Skin of body (tissue), 3 donors: Measurements from ENCODE around the gene PRPSAP1. TPM values are rescaled to one million over a fixed set of nuclear protein-coding genes. Genes with fewer than 3 reads are reported as not detected.

Source experiments
- DNase-seq: peaks from one replicate; lab custom pipeline; 2025; lab: John Stamatoyannopoulos, UW
- small RNA-seq: library from RNA; depleted of rRNA; stranded (forward); fragments of <200 nt; gene quantifications from one replicate; pipeline ENCODE3, GENCODE V24; 2014; ENCODE audit warnings: low replicate concordance
- total RNA-seq: library from RNA; depleted of rRNA; stranded (reverse); fragments of >200 nt; gene quantifications from one replicate; pipeline ENCODE4 v1.2.3, GENCODE V29; 2014

The PRPSAP1 gene
- total RNA-seq, 1 donor from 2014 or later = 53.7 TPM

DNA sequence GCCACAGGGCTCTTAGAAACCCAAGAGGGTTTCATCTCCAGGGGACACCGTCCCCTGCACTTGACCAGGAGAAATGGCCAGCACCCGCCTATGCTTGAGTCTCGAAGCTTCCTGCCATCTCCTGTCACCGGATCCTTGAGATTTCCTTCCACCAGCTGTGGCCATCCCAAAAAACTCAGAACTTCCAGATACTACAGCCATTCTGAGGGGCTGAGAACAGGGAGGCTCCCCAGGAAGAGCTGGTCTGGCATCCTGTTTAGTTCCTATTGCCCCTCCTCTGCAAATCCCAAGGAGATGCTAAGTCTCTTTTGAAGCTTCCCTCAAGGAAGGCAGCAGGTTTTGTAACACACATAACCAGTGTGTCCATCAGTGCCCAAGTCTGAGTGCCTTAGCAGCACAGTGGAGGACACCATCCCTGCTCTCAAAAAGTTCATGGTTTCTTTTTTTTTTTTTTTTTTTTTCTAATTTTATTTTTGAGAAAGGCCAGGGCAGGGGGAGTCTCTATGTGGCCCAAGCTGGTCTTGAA is 86.6 kb downstream of the PRPSAP1 start:
- no peak for DNase-seq

DNA sequence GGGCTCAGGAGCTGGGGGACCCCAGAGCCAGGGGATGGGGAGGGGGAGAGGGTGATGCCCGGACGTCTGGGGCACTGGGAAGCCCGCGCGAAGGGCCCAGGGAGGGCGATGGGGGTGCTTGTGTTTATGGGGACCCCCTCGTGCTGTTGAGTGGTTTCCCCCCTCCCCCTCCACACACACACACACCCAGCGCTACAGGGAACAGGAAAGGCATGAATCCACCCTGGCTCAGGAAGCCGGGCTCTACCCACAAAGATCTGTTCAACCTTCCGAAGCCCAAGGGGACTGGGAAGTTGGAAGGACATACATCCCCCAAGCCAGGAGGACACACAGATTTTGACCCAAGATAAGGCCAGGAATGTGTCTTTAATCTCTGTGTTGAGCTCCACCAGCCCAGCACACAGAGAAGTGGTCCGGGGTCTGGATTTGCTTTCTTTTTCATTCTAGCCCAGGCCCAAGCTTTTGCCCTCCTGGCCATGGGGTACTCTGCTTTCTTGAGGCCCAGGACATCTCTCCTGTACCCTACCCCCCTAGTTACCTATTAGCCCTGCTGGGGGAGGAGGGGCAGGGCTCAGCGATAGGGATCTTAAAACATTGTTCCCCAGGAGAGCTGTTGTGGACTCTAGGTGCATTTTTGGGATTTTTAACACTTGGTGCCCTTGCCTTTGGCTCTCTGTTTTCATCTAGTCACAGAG is 87.3 kb downstream of the PRPSAP1 start:
- DNase-seq = peak; percentile 29

DNA sequence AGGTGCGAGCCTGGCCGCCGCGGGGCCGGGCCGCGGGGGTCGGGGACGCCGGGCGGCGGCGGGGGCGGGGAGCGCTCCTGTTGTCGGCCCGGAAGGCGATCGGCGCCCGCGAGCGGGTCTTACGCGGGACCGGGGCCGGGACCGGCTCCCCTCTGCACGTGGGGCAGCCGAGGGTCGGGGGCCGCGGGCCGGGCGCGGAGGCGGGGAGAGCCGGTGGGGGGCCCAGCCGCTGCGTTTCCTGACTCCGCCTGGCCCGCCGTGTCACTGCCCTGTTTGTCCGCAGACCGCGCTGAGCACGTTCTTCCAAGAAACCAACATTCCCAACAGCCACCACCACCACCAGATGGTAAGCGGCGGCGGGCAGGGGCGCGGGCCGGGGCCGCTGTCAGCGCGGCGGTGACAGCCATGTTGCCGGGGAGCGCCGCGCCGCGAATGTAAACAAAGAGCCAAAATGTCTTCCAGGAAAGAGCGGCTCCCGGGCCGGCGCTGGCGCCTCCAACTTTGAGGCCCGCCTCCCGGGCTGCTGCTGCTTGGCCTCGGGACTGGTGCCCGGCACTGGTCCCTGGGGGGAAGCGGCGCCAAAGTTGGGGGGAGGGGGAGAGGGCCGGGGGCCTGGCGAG is 88.0 kb downstream of the PRPSAP1 start:
- no peak for DNase-seq

DNA sequence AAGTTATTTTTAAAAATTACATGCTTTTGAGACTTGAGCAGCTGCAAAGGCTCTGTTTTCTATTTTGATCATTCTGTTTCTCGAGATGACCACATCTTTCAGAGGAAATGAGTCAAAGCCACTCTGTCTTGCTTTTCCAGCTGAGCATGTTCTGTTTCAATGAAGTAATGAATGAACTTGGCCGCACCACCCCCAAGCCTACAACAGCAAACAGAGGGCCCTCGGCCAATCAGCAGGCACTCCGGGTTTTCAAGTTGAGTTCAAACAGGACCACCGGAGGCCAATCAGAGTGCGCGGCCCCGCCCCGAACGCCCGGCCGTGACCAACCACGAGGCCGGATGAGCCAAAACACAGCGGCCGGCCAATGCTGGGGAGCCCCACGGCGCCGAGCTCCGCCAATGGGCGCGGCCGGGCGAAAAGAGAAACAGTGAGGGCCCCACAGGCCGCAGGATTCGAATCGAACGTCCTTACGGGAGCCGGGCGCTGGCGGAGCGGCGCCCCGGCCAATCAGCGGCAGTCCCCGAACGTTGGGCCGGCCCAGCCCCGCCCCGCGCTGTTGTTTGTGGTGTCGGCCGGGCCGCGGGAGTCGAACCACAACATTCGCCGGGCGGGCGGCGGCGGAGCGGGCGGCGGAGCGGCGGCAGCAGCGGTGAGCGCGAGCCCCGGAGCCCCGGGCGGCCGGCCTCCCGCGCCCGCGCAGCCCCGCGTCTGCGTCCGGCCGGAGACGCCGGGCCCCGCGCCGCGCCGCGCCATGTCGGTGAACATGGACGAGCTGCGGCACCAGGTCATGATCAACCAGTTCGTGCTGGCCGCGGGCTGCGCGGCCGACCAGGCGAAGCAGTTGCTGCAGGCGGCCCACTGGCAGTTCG is 88.7 kb downstream of the PRPSAP1 start, which contains the start of gene UBALD2:
Gene UBALD2, plus strand, starts transcription at position 594 of the 869 bp plus-strand sequence. Its CDS starts 158 bp downstream, at position 752.
- DNase-seq = peak; percentile 98

DNA sequence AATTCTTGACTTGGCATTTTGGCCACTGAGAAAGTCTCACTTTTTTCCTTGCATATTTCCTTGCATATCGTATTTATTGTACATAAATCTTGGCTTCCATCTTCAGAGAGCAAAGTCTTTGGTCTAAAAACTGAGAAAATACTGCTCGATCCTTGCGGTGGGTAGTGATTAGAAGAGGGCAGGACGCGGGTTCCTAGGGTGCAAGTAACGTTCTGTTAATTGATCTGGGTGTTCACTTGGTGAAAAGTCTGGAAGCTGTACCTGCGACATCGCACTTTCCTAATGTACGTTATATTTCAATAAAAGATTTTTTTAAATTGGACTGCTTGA is 89.3 kb downstream of the PRPSAP1 start:
- no peak for DNase-seq

DNA sequence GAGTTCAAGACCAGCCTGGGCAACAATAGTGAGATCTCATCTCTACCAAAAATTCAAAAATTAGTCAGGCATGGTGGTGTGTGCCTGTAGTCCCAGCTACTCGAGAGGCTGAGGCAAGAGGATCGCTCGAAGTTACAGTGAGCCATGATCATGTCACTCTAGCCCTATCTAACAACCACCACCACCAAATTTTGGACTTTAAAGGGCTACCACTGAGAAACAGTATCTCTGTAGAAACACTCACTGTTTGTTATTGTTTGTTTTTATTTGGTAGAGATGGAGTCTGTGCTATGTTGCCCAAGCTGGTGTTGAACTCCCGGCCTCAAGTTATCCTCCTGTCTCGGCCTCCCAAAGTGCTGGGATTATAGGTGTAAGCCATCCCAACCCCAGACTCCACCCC is 89.8 kb downstream of the PRPSAP1 start:
- DNase-seq = no peak

DNA sequence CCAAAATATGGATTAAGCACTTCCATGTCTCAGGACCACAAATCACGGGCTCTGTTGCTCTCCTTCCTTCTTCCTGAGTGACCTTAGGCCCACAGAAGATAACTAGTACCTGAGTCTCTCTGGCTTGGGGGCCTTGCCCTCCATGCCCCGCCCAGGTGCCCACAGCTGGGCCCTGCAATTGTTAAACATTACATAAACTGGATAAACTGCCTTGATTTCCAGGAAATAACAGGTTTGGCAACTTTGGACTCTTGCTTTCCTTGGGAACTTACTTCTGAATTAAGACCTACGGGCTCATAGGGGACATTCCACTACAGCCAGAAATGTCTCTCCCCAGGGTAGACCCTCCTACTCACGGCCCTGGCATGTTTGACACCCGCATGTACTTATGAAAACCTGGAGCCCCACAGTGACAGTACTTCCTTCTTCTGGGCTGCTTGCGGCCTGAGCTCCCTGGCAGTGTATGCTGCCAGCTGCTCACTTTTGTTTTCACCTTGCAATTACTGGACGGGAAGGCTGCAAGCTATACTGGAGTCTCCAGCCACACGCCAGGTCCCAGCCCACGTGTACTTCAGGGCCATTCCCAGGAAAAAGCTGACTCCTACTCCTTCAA is 90.9 kb downstream of the PRPSAP1 start:
- DNase-seq = no peak

DNA sequence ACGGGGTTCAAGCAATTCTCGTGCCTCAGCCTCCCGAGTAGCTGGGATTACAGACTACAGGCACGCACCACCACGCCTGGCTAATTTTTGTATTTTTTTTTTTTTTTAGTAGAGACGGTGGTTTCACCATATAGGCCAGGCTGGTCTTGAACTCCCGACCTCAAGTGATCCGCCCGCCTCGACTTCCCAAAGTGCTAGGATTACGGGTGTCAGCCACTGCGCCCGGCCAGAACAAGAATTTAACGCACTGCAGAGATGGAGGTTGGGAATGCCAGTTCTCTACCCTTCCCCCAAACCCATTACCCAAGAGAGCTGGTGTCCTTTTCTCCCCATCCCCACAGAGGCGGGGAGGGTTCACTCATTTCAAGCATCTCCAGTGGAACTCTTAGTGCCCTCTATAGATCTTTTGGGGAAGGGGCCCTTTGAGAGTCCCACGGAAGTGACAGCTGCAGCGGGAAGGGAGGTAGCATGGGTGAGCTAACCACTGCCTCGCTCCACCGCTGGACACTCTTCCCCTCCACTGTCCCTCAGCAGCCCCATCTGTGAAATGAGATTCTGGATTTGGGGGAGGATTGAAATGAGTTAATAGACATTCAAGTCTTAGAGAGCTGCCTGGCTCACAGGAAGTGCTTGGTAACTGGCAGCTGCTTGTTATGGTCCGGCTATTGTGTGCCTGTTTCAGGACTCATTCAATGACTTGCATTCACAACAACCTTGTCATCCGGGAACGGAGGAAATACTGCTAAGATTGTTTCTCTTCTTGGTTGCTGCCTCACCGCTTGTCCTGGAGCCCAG is 92.1 kb downstream of the PRPSAP1 start:
- peak; percentile 11 for DNase-seq

DNA sequence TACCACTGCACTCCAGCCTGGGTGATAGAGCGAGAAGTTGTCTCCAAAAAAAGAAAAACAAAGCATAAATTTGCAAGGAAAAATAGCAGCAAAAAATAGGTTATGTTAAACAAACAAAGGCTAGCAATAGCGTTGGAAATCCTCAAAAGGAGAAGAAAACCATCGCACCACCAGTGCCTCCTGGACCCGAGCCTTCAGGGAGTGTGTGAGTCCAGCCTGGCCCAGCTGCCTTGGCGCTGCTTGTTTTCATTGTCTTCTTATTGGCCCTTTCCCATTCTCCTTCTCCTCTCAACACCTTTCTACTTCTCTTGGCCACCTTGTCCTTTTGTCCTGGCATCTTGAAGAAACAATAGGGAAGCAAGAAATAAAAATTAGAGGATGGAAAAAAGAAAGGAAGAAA is 93.0 kb downstream of the PRPSAP1 start:
- no peak for DNase-seq

DNA sequence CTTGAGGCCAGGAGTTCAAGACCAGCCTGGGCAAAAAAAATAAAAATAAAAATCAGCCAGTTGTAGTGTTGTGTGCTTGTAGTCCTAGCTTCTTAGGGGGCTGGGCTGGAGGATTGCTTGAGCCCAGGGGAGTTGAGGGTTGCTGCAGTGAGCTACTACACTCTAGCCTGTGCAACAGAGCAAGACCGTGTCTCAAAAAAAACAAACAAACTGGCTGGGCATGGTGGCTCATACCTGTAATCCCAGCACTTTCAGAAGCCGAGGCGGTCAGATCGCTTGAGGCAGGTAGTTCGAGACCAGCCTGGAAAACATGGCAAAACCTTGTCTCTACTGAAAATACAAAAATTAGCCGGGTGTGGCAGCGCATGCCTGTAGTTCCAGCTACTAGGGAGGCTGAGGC is 93.5 kb downstream of the PRPSAP1 start:
- no peak for DNase-seq

Small RNA genes within 50 kb of the gene (small RNA-seq; reads per million reads assigned to genes)
- gene RF00019 (not detected), gene RNU6-24P (not detected)

Other genes with a start within 250 kb of the PRPSAP1 start
- gene FOXJ1, start 212.7 kb downstream of the PRPSAP1 start, total RNA-seq = 0.30 TPM
- 5.2 TPM for gene RNF157, start 113.4 kb downstream of the PRPSAP1 start, total RNA-seq
- 8.2 TPM for gene UBALD2, start 88.6 kb downstream of the PRPSAP1 start, total RNA-seq
- 2.5 TPM for gene QRICH2, start 45.6 kb downstream of the PRPSAP1 start, total RNA-seq
- gene SPHK1, start 30.7 kb upstream of the PRPSAP1 start, total RNA-seq = 4.1 TPM
- gene UBE2O, start 99.2 kb upstream of the PRPSAP1 start, total RNA-seq = 20.2 TPM
- not detected for gene AANAT, start 113.7 kb upstream of the PRPSAP1 start, total RNA-seq
- 9.9 TPM for gene RHBDF2, start 147.5 kb upstream of the PRPSAP1 start, total RNA-seq
- 6.9 TPM for gene CYGB, start 183.8 kb upstream of the PRPSAP1 start, total RNA-seq
- gene PRCD, start 186.1 kb upstream of the PRPSAP1 start, total RNA-seq = 2.7 TPM
- gene ST6GALNAC2, start 231.9 kb upstream of the PRPSAP1 start, total RNA-seq = 28.0 TPM